HG02763 (cell line): ENCODE data around the gene WDR62.

Experiments used
- ATAC-seq: cut with Tn5 transposase; IDR thresholded peaks from one replicate; pipeline ENCODE4 v1.9.1; 2021; ENCODE audit warnings: mild to moderate bottlenecking, moderate library complexity; ENCODE audit not compliant: unreplicated experiment

WDR62 gene

DNA sequence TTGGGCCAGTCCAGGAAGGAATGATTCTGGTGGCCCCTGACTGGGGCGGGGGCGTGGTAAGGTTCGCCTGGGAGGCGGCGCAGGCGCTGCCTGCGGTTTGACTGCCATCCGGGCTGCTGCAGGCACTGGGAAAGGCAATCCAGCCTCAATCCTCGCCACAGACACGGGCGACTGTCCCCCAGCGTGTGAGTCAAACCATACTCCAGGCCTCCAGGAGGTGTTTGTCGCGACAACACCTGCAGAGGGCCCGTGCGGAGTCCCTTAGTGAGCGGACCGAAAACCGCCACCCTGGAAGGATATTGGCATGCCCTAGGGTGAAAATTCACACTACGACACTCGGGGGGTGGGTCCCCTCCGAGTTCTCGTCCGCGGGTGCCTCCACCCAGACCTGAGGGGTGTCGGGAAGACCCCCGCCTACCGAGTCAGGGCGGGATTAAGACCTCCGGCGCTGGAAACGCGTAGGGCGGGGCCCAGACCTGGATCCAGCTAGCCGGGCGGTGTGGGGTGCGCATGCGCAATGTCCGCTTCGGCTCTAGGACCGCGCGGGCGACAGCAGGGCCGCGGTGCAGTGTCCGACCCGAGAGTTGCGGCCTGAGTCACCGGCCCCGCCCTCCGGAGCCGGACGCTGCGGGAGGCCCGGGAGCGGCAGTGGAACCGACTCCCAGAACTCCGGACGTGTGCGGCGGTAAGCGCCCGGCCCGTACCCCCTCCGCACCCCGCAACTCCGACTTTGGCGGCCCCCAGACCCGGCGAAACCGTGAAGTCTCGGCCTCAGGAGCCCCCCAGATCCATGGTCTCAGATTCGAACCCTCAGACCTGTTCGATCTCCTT is 85.0 kb downstream of the WDR62 start, which contains the start of gene CAPNS1:
Gene CAPNS1 (plus strand): TSS at position 594 of the 831 bp plus-strand sequence. CDS start 946 bp downstream, outside the sequence.
- peak; percentile 85 for ATAC-seq

- ATAC-seq = no peak
These were observed 85.8 kb downstream of the WDR62 start for GRCh38 chr19:36140304-36141038.

- ATAC-seq = peak; percentile 48
These were observed 86.6 kb downstream of the WDR62 start for GRCh38 chr19:36141039-36141927.

GRCh38 chr19:36142046-36142445 is 87.3 kb downstream of the WDR62 start:
- no peak for ATAC-seq

DNA sequence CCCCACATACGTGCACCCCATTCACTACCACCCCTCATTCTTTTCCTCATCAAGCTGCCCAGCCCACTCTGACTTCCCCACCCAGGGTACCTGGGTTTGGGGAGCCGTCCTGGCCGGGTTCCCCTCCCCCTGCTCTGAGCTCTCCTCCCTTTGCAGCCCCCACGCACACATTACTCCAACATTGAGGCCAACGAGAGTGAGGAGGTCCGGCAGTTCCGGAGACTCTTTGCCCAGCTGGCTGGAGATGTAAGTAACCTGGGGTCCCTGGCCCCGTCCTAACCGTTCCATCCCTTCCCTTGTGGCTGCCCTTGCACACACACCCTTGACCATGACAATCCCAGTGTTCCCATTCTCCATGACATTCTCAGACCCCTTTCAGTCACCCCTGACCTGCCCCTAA is 87.8 kb downstream of the WDR62 start:
- ATAC-seq = no peak

DNA sequence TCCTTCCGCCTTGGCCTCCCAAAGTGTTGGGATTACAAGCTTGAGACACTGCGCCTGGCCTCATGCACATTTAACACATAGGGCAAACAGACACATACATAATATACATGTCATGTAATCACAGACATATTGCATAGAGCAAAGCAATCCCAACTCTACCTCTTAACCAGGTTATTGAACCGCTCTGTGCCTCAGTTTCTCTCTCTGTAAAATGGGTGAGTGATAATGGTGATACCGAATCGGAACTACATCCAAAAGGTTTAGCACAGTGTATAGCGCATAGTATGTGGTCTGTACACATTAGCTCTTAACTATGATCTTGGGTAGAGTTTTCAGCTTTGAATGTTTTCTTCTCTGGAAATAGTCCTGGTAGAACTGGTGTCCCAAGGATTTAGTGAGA is 89.9 kb downstream of the WDR62 start:
- no peak for ATAC-seq

DNA sequence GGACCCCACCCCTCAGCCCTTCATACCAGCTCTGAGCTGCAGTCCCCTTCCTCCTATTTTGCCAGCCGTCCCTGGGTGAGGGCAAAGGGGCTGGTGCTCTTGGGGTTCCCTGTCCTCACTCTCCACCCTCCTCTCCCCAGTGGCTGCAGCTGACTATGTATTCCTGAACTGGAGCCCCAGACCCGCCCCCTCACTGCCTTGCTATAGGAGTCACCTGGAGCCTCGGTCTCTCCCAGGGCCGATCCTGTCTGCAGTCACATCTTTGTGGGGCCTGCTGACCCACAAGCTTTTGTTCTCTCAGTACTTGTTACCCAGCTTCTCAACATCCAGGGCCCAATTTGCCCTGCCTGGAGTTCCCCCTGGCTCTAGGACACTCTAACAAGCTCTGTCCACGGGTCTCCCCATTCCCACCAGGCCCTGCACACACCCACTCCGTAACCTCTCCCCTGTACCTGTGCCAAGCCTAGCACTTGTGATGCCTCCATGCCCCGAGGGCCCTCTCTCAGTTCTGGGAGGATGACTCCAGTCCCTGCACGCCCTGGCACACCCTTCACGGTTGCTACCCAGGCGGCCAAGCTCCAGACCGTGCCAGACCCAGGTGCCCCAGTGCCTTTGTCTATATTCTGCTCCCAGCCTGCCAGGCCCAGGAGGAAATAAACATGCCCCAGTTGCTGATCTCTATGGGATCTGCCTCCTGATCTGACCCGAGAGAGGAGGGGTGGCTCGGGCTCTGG is 95.1 kb downstream of the WDR62 start:
- ATAC-seq = no peak

DNA sequence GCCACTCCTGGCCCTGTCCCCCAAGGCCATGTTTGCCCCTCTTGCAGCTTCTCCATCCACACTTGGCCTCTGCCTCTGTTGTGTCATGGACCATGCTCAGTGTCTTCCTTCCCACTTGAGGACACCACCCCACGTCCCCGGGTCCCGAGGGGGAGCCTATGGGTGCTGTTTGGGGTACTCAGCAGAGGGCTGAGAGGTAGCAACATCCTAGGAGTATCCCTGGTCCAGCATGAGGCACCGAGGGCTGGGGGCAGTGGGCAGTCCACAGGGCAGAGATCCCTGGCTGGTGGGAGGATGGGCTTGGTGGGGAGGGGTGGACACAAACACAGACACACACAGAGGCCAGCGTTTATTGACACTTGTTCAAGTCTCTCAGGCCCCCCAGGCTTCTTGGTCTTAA is 95.9 kb downstream of the WDR62 start:
- no peak for ATAC-seq

DNA sequence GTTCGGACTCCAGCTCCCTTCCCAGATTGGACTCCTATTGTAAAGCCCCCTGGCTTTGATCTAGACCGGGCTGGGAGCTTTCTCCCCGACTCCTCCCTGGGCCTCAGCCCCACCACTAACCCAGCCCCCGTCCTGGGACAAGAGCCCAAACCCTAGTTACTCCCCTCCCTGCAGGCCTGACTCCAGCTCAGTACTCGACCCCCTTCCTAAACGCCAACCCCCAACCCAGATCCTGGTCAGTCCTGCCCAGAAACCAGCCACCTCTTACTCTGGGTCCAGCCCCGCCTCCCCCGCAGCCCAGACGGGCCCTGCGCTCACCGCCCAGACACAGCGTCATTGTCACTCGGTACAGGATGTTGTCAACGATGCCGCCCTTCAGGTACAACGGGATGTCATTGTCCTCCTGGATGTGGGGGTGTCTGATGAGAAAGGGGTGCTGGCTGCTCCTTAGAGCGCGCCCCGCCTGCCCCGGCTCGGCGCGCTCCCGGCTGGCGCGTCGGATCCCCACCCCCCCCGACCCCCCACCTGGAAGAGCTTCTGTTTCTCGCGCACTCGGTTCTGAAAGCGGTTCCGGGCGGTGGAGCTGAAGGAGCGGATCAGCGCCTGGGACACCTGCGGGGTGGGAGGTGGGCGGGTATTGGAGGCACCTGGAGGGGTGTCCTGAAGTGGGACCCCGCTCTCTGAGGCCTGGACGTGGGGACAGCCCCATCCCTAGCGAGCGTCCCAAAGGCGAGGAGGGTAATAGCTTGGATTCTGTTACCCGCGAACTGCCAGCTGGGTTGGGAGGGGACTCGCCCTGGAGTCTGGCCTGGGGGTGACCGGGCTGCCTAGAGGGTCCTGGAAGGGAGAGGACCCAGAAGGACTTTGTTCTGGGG is 96.7 kb downstream of the WDR62 start:
- no peak for ATAC-seq

- no peak for ATAC-seq
These were observed 97.3 kb downstream of the WDR62 start for GRCh38 chr19:36152019-36152351.

DNA sequence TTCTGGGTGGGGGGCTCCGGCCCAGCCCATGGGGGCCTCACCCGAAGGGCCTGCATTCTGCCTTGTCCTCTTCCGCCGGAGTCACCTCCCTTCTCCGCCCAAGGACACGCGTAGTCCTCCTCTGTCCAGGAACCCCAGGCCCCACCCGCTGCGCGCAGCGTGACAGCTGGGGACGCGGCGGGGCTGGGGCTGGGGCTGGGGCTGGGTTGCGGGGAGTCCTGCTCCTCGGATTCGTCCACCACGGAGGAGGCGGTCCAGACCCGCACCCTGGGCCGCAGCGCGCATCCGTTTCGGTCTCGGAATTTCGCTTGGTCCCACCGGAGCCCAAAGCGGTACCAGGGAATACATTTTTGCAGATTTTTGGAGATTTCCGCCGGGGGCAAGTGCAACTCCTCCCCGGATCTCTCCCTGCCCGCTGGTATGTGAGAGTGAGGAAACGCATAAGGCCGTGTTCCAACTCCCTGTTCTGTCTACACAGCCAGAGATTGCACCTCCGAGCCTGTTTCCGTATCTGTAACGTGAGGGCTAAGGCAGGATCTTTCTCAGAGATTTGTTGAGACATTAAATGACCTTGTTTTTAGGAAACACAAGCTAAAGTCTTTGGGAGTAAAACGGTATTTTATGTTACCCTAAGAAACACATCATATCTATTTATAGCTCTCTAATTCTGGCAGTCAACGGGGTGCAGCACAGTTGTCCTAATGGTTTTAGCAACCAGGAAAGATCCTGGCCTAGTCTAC is 97.8 kb downstream of the WDR62 start, which contains the start of gene COX7A1:
Gene COX7A1 (minus strand): TSS at position 96 of the 740 bp plus-strand sequence. CDS start 40 bp downstream, at position 56.
- ATAC-seq = no peak

DNA sequence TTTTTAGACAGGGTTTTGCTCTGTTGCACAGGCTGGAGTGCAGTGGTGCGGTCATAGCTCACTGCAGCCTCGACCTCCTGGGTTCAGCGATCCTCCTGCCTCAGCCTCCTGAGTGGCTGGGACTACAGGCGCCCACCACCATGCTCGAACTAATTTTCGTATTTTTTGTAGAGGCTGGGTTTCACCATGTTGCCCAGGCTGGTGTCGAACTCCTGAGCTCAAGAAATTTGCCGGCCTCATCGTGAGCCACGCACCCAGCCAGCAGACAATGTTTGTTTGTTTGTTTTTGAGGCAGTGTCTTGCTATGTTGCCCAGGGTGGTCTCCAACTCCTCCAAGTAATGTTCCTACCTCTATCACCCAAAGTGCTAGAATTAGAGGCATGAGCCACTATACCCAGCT is 98.4 kb downstream of the WDR62 start:
- no peak for ATAC-seq
